Erythroblast (primary cell): ENCODE results near the gene ARHGAP45.
"Not testable (repeated sequence)": the region's sequence is repeated elsewhere in the genome, so short reads cannot be mapped to it uniquely, and the experiment has no call there.

Experiments used
- DNase-seq, 2 experiments: peaks; one replicate each; lab custom pipeline; 2025; lab: John Stamatoyannopoulos, UW
- GATA1 ChIP-seq: IDR thresholded peaks from 2 replicates; pipeline ENCODE4 v1.6.1; 2011; ENCODE audit warnings: low read depth, mild to moderate bottlenecking, control low read depth, low read length, moderate library complexity
- POLR2A ChIP-seq: IDR thresholded peaks from 2 replicates; pipeline ENCODE4 v1.6.1; 2011; ENCODE audit warnings: mild to moderate bottlenecking, low read length

The ARHGAP45 gene

DNA sequence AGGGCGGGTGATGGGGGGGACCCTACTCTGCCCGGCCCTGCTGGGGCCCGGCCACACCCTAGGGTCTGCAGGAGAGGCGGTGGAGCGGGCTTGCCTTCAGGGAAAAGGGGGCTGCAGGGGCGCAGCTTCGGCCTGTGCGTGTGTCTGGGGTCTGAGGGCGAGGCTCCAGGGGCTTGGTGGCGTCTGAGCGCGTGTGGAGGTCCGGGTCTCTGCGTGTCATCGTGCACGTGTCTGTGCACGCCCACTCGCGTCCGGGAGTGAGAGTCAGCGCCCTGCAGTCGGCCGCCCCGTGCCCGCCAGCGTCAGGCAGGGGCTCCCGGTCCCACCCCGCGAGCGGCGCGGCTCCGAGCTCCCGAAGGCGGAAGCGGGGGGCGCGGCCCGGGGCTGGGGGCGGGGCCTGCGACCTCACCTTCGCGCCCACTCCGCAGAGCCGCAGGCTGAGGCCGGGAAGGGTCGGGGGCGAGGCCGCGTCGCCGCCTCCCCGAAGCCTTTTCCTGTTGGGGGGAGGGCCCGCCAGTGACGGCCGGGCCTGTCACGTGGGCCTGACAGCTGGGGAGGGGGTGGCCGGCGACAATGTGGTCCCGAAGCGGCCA lies at the start of gene ARHGAP45:
TSS of gene ARHGAP45 (plus strand) at position 420 of the 593 bp plus-strand sequence. CDS start 239 bp downstream, outside the sequence.
- TF ChIP-seq GATA1 = no peak
- no peak for TF ChIP-seq POLR2A
- peak in 1 of 2 experiments; percentile 42 for DNase-seq

DNA sequence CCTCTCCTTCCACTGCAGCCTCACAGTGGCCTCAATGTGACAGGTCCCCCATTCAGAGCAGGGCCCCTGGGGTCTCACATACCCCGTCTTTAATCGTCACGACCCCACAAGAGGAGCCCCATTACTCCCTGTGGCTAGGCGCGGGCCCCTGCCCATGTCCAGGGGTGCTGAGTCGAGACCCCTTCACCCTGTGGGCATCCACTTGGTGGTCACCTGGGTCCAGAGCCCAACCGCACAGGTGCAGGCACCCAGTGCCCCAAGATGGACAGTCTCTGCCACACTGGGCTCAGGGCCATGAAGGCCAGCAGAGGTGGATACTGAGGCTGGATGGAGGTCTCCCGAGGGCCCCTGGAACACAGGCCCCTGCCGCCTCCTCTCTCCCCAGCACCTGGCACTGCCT lies 49.1 kb upstream of the ARHGAP45 start:
- no peak for DNase-seq
- TF ChIP-seq POLR2A = no peak
- TF ChIP-seq GATA1 = no peak

GRCh38 chr19:1018393-1018792 lies 48.6 kb upstream of the ARHGAP45 start:
- TF ChIP-seq GATA1 = no peak
- TF ChIP-seq POLR2A = no peak

DNA sequence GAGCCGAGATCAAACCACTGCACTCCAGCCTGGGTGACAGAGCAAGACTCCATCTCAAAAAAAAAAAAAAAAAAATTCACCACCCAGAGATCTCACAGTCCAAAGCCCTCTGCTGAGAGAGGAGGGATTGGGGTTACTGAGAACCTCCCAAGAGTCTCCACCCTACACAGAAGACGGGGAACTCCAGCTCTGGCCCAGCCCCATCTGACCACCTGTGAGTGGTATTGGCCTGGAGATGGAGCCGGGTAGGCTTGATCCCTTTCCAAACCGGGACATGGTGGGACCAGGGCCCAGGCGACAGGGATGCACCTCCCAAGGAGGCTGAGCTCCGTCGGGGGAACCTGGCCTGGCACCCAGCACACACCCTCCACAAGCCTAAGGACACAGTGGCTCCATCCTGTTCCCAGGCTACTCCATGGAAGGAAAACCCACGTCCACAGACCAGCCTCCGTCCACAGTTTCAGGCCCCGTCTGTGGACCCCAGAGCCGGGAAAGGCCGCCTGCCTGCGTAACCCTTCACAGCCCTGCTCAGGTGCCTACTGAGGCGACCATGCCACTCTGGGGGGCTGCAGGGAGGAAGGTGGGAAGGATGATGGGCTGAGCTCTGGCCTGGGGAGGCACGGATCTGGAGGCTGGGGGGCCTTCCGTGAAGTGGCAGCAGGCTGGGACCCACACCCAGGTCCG lies 47.9 kb upstream of the ARHGAP45 start:
- no peak for DNase-seq
- TF ChIP-seq POLR2A (no peak), GATA1 (no peak)

More at GRCh38 chr19:1018393-1018792, 48.6 kb upstream of the ARHGAP45 start:
- peak; percentile 65 to 79 for DNase-seq

- DNase-seq = no peak
- TF ChIP-seq GATA1 (no peak), POLR2A (no peak)
Measured at GRCh38 chr19:1019616-1019961, 47.4 kb upstream of the ARHGAP45 start.

- DNase-seq = peak; percentile 59 to 61
- TF ChIP-seq GATA1 (no peak), POLR2A (no peak)
Measured at GRCh38 chr19:1019980-1020867, 46.7 kb upstream of the ARHGAP45 start.

DNA sequence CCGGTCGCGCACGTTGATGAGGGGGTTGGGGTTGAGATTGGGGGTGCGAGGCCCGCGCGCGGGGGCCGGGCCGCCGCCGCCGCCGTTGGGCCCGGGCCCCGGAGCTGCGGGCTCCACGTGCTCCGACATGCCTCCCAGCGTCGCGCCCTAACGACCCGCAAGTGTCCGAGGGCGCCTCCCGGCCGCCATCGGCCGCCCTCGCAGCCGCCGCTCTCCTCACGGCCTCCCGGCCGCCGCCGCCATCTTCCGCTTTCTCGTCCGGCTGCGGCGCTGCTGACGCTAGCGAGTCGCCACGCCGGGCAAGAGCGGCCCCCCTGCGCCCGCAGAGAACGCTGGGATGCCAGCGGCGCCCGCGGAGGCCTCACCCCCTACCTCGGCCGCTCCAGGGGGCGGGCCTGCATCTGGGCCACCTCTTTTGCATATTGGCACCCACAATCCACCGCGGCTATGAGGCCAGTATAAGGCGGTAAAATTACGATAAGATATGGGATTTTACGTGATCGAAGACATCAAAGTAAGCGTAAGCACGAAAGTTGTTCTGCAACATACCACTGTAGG lies 46.0 kb upstream of the ARHGAP45 start, which contains the start of gene TMEM259:
TSS of gene TMEM259 (minus strand) at position 256 of the 558 bp plus-strand sequence. CDS start at position 129, 127 bp downstream.
- peak; percentile 98 to 99 for DNase-seq
- TF ChIP-seq GATA1 (no peak), POLR2A (no peak)

GRCh38 chr19:1023883-1024188 lies 43.1 kb upstream of the ARHGAP45 start:
- DNase-seq = not testable (repeated sequence)

- not testable (repeated sequence) for DNase-seq
Measured at GRCh38 chr19:1025080-1025479, 41.9 kb upstream of the ARHGAP45 start.

- peak; percentile 76 to 83 for DNase-seq
- no peak for TF ChIP-seq GATA1
- TF ChIP-seq POLR2A = peak; percentile 41
Measured at GRCh38 chr19:1025960-1026782, 40.8 kb upstream of the ARHGAP45 start, which contains the start of gene CNN2. TSS of gene CNN2 (plus strand) at chr19:1026608. CDS start at chr19:1026662, 54 bp downstream.

GRCh38 chr19:1026783-1027649 lies 40.0 kb upstream of the ARHGAP45 start:
- no peak for TF ChIP-seq POLR2A
- TF ChIP-seq GATA1 = no peak
- DNase-seq = peak; percentile 50 to 52

- no peak for DNase-seq
Measured at GRCh38 chr19:1027650-1028061, 39.3 kb upstream of the ARHGAP45 start.

More at GRCh38 chr19:1027650-1028061, 39.3 kb upstream of the ARHGAP45 start:
- TF ChIP-seq GATA1 = no peak
- no peak for TF ChIP-seq POLR2A
